ENCODE measurements around the gene SORCS2. TPM values are rescaled to one million over a fixed set of nuclear protein-coding genes. Genes with fewer than 3 reads are reported as not detected.

SORCS2 gene
- total RNA-seq, 1 donor from 2014 or later: 10.9 TPM

DNA sequence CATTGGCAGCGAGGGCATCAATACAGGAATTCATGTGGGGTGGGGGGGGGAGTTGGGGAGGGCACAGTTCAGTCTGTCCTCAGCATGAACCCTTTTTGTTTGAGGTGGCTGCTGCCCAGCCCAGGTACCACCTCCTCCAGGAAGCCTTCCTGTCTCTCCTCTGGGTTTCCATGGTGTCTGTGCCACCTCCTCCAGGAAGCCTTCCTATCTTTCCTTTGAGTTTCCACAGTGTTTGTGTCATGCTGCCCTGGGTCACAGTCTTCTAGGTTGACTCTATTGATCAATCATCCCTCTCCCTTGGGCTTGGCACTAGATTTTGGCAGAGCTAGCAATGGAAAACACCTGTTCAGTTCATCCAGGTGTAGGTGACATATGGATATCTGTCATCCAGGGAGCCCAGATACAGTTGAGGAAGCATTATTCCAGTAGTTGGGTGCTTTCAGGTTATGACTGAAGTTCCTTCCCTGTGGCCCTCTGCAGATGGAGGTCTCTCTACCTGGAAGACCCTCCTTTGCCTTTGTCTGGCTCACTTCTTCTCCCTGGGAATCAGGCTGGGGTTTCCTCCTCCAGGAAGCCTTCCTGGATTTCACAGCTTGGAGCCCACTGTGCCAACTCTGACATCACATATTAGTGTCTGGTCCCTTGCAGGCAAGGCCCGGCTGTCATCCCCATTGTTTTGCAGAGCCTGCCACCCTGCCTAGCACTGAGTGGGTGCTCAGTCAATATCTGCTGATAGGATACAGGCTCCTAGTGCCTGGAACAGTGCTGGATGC is 96.6 kb downstream of the SORCS2 start:
- H3K27ac Mint-ChIP-seq (ENCODE audit: unreplicated experiment): no peak overlapping the region
- H3K9me3 Mint-ChIP-seq (ENCODE audit: low read depth): no peaks in the 10 kb centered on the region
- DNase-seq (ENCODE audit: low spot score): no peak
- no peaks in the 10 kb centered on the region for H3K36me3 Mint-ChIP-seq (ENCODE audit: low read depth)
- H3K27me3 Mint-ChIP-seq (ENCODE audit: low read depth): peaks cover 39% of the 10 kb centered on the region
- no peak overlapping the region for H3K4me3 Mint-ChIP-seq (ENCODE audit: unreplicated experiment)
- H3K4me1 Mint-ChIP-seq (ENCODE audit: low read depth): no peaks in the 10 kb centered on the region
- TF ChIP-seq, protein P1, sequence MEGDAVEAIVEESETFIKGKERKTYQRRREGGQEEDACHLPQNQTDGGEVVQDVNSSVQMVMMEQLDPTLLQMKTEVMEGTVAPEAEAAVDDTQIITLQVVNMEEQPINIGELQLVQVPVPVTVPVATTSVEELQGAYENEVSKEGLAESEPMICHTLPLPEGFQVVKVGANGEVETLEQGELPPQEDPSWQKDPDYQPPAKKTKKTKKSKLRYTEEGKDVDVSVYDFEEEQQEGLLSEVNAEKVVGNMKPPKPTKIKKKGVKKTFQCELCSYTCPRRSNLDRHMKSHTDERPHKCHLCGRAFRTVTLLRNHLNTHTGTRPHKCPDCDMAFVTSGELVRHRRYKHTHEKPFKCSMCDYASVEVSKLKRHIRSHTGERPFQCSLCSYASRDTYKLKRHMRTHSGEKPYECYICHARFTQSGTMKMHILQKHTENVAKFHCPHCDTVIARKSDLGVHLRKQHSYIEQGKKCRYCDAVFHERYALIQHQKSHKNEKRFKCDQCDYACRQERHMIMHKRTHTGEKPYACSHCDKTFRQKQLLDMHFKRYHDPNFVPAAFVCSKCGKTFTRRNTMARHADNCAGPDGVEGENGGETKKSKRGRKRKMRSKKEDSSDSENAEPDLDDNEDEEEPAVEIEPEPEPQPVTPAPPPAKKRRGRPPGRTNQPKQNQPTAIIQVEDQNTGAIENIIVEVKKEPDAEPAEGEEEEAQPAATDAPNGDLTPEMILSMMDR (IDR thresholded peaks at IDR 0.05): no peak

DNA sequence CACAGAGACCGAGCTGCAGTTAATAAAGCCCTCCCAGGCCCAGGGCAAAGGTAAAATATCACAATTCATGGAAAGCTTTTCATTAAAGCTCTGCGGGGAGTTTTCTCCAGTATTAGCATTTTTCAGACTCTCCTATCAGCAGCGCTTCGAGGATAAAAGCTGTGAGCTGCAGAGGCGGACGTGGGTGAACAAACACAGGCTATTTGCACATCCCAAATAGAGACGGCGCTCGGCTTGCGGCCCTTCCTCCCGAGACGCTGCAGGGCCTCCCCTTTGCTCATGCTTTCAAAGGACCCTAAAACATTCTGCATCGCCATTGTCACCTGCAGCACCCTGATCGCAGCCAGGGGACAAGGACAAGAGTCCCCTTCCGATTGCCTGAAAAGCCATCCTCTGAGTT is 97.3 kb downstream of the SORCS2 start:
- Mint-ChIP-seq H3K27ac (ENCODE audit: unreplicated experiment) (no peak overlapping the region), H3K4me1 (ENCODE audit: low read depth) (no peaks in the 10 kb centered on the region), H3K9me3 (ENCODE audit: low read depth) (no peaks in the 10 kb centered on the region), H3K27me3 (ENCODE audit: low read depth) (peaks cover 40% of the 10 kb centered on the region), H3K36me3 (ENCODE audit: low read depth) (no peaks in the 10 kb centered on the region), H3K4me3 (ENCODE audit: unreplicated experiment) (no peak overlapping the region)
- TF ChIP-seq, protein P1 (IDR thresholded peaks at IDR 0.05): no peak
- DNase-seq (ENCODE audit: low spot score): no peak

DNA sequence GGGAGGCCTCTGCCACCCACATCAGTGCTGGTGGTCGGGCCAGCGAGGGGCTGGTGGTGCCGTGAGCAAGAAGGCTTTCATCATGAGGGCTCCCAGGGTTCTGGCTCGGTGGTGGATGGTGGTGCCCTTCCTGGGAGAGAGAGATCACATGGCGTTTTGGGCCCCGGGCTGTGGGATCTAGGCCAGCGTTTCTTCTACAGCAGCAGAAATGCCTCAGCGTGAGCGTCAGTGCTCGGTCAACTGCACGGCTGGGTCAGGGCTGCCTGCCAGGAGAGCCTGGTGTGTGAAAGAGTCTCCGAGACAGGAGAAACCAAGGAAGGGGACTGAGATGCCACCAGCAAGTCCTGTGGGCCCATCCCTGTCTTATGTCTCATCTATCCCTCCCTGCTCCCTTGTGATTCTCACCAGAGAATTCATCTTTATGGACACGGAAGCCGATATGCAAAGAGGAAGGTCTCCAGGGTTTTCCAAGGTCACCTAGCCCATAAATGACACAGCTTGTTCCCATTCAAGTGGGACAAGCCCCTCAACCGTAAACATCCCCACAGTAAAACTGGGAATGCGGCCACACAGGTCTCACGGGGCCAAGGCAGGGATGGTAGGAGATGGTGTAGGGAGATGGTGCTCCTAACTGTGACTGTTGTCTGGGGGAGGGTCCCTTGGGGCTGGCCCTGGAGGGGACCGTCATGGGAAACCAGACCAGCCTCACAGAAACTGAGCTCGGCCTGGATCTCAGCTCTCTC is 99.2 kb downstream of the SORCS2 start:
- TF ChIP-seq, protein P1 (IDR thresholded peaks at IDR 0.05): no peak
- Mint-ChIP-seq H3K27ac (ENCODE audit: unreplicated experiment) (no peak overlapping the region), H3K27me3 (ENCODE audit: low read depth) (peaks cover 35% of the 10 kb centered on the region), H3K4me1 (ENCODE audit: low read depth) (no peaks in the 10 kb centered on the region), H3K4me3 (ENCODE audit: unreplicated experiment) (no peak overlapping the region), H3K36me3 (ENCODE audit: low read depth) (no peaks in the 10 kb centered on the region), H3K9me3 (ENCODE audit: low read depth) (no peaks in the 10 kb centered on the region)
- DNase-seq (ENCODE audit: low spot score): no peak

DNA sequence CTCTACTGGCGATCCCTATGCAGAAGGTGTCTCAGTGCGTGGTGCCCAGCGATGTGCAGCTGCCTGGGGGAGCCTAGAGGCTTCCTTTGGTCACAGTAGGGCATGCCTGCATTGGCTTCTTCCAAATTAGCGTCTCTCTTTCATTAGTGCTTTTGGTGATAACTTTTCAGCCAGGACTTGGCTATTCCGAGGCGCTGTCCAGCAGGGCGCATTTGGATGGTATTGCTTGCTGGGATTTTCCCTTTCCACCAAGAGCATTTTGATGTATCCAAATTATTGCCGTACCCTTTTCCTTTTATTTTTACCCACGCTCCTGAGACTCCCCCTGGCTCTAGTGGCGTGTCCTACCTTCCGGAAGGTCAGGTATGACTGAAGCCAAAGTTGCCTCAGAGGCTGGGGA is 101.4 kb downstream of the SORCS2 start:
- Mint-ChIP-seq H3K9me3 (ENCODE audit: low read depth) (no peaks in the 10 kb centered on the region), H3K4me3 (ENCODE audit: unreplicated experiment) (no peak overlapping the region), H3K27ac (ENCODE audit: unreplicated experiment) (no peak overlapping the region), H3K27me3 (ENCODE audit: low read depth) (peaks cover 36% of the 10 kb centered on the region), H3K36me3 (ENCODE audit: low read depth) (no peaks in the 10 kb centered on the region), H3K4me1 (ENCODE audit: low read depth) (peaks cover 3% of the 10 kb centered on the region)
- TF ChIP-seq, protein P1 (IDR thresholded peaks at IDR 0.05): no peak
- DNase-seq (ENCODE audit: low spot score): no peak

DNA sequence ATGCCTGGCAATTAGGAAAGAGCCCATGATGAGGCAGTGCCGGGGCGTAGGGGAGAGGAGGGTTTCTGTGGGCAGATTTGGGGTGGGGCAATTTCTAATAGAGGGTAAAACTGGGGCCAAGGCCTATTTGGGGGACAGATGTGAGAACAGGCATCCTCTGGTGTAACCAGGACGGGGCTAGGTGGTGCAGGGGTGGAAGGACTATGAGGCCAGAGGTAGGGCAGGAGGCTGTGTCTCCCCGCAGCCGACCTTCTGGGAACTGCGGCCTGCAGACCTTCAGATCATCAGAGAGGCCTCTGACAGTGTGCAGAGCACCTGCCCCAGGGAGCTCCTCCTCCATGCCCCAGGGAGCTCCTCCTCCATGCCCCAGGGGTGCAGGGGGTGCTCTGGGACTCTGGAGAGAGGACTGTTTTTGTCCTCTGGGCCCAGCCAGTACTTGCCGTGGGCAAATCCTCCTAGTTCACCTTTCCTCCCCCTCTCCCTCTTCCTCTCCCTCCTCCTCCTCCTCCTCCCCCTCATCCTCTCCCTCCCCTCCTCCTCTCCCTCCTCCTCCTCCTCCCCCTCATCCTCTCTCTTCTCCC is 101.9 kb downstream of the SORCS2 start:
- Mint-ChIP-seq H3K36me3 (ENCODE audit: low read depth) (no peaks in the 10 kb centered on the region), H3K9me3 (ENCODE audit: low read depth) (no peaks in the 10 kb centered on the region), H3K27me3 (ENCODE audit: low read depth) (peaks cover 37% of the 10 kb centered on the region), H3K4me1 (ENCODE audit: low read depth) (peaks cover 3% of the 10 kb centered on the region), H3K27ac (ENCODE audit: unreplicated experiment) (no peak overlapping the region), H3K4me3 (ENCODE audit: unreplicated experiment) (no peak overlapping the region)
- TF ChIP-seq, protein P1 (IDR thresholded peaks at IDR 0.05): no peak
- peak; percentile 62 for DNase-seq (ENCODE audit: low spot score)

Data from chondrocyte (in vitro differentiated cells).